Non-pigmented ciliary epithelial cell (primary cell): ENCODE measurements around the gene RBP7.
"Not testable (repeated sequence)": the region's sequence is repeated elsewhere in the genome, so short reads cannot be mapped to it uniquely, and the experiment has no call there.

ENCODE experiments used
- DNase-seq: peaks from one replicate; pipeline ENCODE4 v3.0.0-alpha.2; 2010; ENCODE audit warnings: low read depth

Gene RBP7

GRCh38 chr1:9996624-9997582, at the start of gene RBP7:
Gene RBP7 (plus strand): TSS chr1:9997228. CDS start chr1:9997259, 31 bp downstream.
- DNase-seq, result no peak

- no peak for DNase-seq
These were observed 39.3 kb upstream of the RBP7 start for GRCh38 chr1:9957726-9958125.

GRCh38 chr1:9960011-9960410, 37.0 kb upstream of the RBP7 start:
- DNase-seq, result no peak

- DNase-seq, result no peak
These were observed 36.1 kb upstream of the RBP7 start for GRCh38 chr1:9960706-9961562.

- no peak for DNase-seq
These were observed 12.8 kb upstream of the RBP7 start for GRCh38 chr1:9984253-9984652.

- DNase-seq, result no peak
These were observed 12.0 kb upstream of the RBP7 start for GRCh38 chr1:9985001-9985400.

GRCh38 chr1:9989773-9990172, 7.3 kb upstream of the RBP7 start:
- DNase-seq, result no peak

- DNase-seq, result no peak
These were observed 6.1 kb upstream of the RBP7 start for GRCh38 chr1:9990944-9991343.

GRCh38 chr1:9992910-9993309, 4.1 kb upstream of the RBP7 start:
- no peak for DNase-seq

- DNase-seq, result no peak
These were observed 3.4 kb upstream of the RBP7 start for GRCh38 chr1:9993561-9994075.

GRCh38 chr1:10001016-10001665, 4.1 kb downstream of the RBP7 start:
- no peak for DNase-seq

- DNase-seq, result not testable (repeated sequence)
These were observed 8.2 kb downstream of the RBP7 start for GRCh38 chr1:10005248-10005647.

GRCh38 chr1:10007169-10007568, 10.1 kb downstream of the RBP7 start:
- DNase-seq, result no peak

- no peak for DNase-seq
These were observed 17.0 kb downstream of the RBP7 start for GRCh38 chr1:10014016-10014415.

GRCh38 chr1:10019561-10019960, 22.5 kb downstream of the RBP7 start:
- no peak for DNase-seq

- no peak for DNase-seq
These were observed 23.1 kb downstream of the RBP7 start for GRCh38 chr1:10020086-10020485.

GRCh38 chr1:10020678-10021077, 23.6 kb downstream of the RBP7 start:
- not testable (repeated sequence) for DNase-seq

- DNase-seq, result not testable (repeated sequence)
These were observed 25.0 kb downstream of the RBP7 start for GRCh38 chr1:10021992-10022391.

- DNase-seq, result no peak
These were observed 25.6 kb downstream of the RBP7 start for GRCh38 chr1:10022656-10023055.

- DNase-seq, result no peak
These were observed 28.3 kb downstream of the RBP7 start for GRCh38 chr1:10025354-10025753.

GRCh38 chr1:10027027-10027426, 30.0 kb downstream of the RBP7 start:
- DNase-seq, result no peak

GRCh38 chr1:10028956-10029500, 32.0 kb downstream of the RBP7 start:
- not testable (repeated sequence) for DNase-seq
